KMS-11 (cell line): Measurements from ENCODE around the gene TIAL1.
"Not testable (repeated sequence)": the region's sequence is repeated elsewhere in the genome, so short reads cannot be mapped to it uniquely, and the experiment has no call there.

Experiments
- H2AFZ ChIP-seq: fragments of 200-600 bp; sonication (generic); 2 replicates; pipeline ENCODE4 v1.6.1; 2016; ENCODE audit warnings: antibody characterized with exemption, mixed run types, low read depth
- H3K27ac ChIP-seq: fragments of 200-600 bp; sonication (generic); 2 replicates; pipeline ENCODE4 v1.6.1; 2016; ENCODE audit warnings: mild to moderate bottlenecking, mixed run types
- H3K27me3 ChIP-seq: fragments of 200-600 bp; sonication (generic); 2 replicates; pipeline ENCODE4 v1.6.1; 2017; ENCODE audit warnings: mild to moderate bottlenecking, low read depth, mixed run types, moderate library complexity; ENCODE audit not compliant: insufficient read depth
- H3K36me3 ChIP-seq: fragments of 200-600 bp; sonication (generic); 2 replicates; pipeline ENCODE4 v1.6.1; 2017; ENCODE audit warnings: mild to moderate bottlenecking, mixed run types; ENCODE audit not compliant: insufficient read depth
- H3K4me1 ChIP-seq: fragments of 200-600 bp; sonication (generic); 2 replicates; pipeline ENCODE4 v1.6.1; 2016; ENCODE audit warnings: mild to moderate bottlenecking, low read depth, mixed run types; ENCODE audit not compliant: poor library complexity, severe bottlenecking
- H3K4me2 ChIP-seq: fragments of 200-600 bp; sonication (generic); 2 replicates; pipeline ENCODE4 v1.7.0; 2016; ENCODE audit warnings: mild to moderate bottlenecking, mixed run types
- H3K4me3 ChIP-seq: fragments of 200-600 bp; sonication (generic); IDR thresholded peaks from 2 replicates; pipeline ENCODE4 v1.6.1; 2017; ENCODE audit warnings: low read depth, low read length, mixed read lengths; ENCODE audit not compliant: insufficient read depth
- H3K79me2 ChIP-seq: fragments of 200-600 bp; sonication (generic); 2 replicates; pipeline ENCODE4 v1.6.1; 2016; ENCODE audit warnings: low read depth, mixed run types; ENCODE audit not compliant: insufficient read depth
- H3K9ac ChIP-seq: fragments of 200-600 bp; sonication (generic); 2 replicates; pipeline ENCODE4 v1.6.1; 2016; ENCODE audit warnings: mild to moderate bottlenecking, mixed run types
- H4K20me1 ChIP-seq: fragments of 200-600 bp; sonication (generic); 2 replicates; pipeline ENCODE4 v1.6.1; 2016; ENCODE audit warnings: mild to moderate bottlenecking, mixed run types; ENCODE audit not compliant: insufficient read depth
- TF ChIP-seq, protein P1 (sequence below): fragments of 200-600 bp; sonication (generic); conservative IDR thresholded peaks from 2 replicates; pipeline ENCODE4 v1.6.1; 2017; ENCODE audit warnings: low read depth, mild to moderate bottlenecking, antibody characterized with exemption, low read length, moderate library complexity, mixed read lengths

TIAL1 gene

DNA sequence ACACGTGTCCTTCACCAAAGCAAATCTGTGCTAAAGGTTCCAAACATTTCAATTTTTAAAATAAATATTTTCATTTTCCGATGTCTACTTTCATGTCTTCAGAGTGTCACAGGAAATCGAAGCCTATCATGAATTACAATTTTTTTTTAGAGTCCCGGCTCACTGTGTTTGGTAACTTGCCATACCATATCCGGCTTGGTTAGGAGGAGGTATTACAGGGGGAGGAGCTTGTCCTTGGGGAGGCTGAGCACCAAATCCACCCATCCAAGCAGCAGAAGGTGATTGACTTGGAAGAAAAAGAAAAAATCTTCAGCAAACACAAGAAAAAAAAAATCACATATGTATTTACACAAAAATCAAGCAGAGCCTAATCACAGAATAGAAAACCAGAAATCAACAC lies 21.3 kb downstream of the TIAL1 start:
- H2AFZ ChIP-seq: no peak overlapping the region
- H3K27me3 ChIP-seq: no peaks in the 10 kb centered on the region
- no peaks in the 10 kb centered on the region for H3K4me1 ChIP-seq
- H3K4me2 ChIP-seq: no peak overlapping the region
- H3K27ac ChIP-seq: no peak overlapping the region
- no peak overlapping the region for H3K4me3 ChIP-seq
- H3K36me3 ChIP-seq: peaks cover 16% of the 10 kb centered on the region; the same call in 1 of the 2 replicates
- no peak overlapping the region for H3K9ac ChIP-seq
- H4K20me1 ChIP-seq: no peaks in the 10 kb centered on the region; the same call in 1 of the 2 replicates
- H3K79me2 ChIP-seq: no peaks in the 10 kb centered on the region; the same call in 1 of the 2 replicates
- TF ChIP-seq, protein P1, sequence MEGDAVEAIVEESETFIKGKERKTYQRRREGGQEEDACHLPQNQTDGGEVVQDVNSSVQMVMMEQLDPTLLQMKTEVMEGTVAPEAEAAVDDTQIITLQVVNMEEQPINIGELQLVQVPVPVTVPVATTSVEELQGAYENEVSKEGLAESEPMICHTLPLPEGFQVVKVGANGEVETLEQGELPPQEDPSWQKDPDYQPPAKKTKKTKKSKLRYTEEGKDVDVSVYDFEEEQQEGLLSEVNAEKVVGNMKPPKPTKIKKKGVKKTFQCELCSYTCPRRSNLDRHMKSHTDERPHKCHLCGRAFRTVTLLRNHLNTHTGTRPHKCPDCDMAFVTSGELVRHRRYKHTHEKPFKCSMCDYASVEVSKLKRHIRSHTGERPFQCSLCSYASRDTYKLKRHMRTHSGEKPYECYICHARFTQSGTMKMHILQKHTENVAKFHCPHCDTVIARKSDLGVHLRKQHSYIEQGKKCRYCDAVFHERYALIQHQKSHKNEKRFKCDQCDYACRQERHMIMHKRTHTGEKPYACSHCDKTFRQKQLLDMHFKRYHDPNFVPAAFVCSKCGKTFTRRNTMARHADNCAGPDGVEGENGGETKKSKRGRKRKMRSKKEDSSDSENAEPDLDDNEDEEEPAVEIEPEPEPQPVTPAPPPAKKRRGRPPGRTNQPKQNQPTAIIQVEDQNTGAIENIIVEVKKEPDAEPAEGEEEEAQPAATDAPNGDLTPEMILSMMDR: no peak

DNA sequence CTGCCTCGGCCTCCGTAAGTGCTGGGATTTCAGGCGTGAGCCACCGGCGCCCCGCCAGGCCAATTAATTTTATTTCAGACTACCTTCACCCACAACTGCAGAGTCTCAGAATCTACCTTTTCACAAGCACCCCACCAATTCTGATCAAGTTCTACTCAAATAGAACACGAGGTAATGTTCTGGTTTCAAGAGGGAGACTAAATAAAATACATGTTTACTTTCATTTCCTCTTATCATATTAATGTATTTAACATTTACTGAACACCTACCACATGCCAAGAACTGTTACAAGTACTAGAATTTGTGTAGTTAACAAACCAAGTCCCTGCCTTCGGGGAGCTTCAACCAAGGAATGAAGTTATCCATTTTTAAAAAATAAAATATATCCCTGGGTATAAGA lies 28.8 kb downstream of the TIAL1 start:
- no peak overlapping the region for H2AFZ ChIP-seq

DNA sequence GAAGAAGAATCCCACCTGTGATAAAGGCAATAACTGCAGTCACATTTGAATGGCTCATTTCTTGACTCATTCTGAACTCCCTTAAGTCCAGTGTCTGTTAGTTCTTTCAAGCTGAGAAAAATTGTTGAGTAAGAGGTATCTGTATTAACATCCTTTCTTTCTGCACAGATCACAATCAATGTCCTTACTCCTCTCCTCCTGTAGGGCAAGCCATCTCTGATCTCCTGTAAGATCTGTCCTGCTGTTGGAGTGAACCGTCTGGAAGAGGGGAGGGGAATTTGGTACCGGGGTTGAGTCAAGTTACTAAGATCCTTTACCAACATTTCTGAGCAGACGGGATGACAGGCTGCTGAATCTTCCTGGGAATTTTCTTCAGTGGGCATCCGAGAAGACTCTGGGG lies 34.7 kb downstream of the TIAL1 start:
- Histone ChIP-seq H3K4me3 (no peak overlapping the region), H2AFZ (no peak overlapping the region), H3K9ac (no peak overlapping the region), H3K27ac (no peak overlapping the region), H3K4me1 (no peaks in the 10 kb centered on the region), H3K36me3 (no peaks in the 10 kb centered on the region), H3K79me2 (no peaks in the 10 kb centered on the region), H3K27me3 (no peaks in the 10 kb centered on the region), H3K4me2 (no peak overlapping the region), H4K20me1 (no peaks in the 10 kb centered on the region)
- TF ChIP-seq, protein P1: no peak

More for the DNA sequence above, 28.8 kb downstream of the TIAL1 start:
- Histone ChIP-seq H4K20me1 (no peaks in the 10 kb centered on the region), H3K4me3 (no peak overlapping the region), H3K4me2 (no peak overlapping the region), H3K9ac (no peak overlapping the region), H3K27ac (no peak overlapping the region), H3K79me2 (no peaks in the 10 kb centered on the region), H3K27me3 (no peaks in the 10 kb centered on the region), H3K36me3 (no peaks in the 10 kb centered on the region), H3K4me1 (no peaks in the 10 kb centered on the region)
- TF ChIP-seq, protein P1: no peak

DNA sequence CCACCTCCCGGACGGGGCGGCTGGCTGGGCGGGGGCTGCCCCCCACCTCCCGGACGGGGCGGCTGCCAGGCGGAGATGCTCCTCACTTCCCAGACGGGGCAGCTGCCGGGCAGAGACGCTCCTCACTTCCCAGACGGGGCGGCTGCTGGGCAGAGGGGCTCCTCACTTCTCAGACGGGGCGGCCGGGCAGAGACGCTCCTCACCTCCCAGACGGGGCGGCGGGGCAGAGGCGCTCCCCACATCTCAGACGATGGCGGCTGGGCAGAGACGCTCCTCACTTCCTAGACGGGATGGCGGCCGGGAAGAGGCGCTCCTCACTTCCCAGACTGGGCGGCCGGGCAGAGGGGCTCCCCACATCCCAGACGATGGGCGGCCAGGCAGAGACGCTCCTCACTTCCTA lies 37.3 kb downstream of the TIAL1 start:
- H3K4me3 ChIP-seq, H3K9ac ChIP-seq, H3K27me3 ChIP-seq, H4K20me1 ChIP-seq, H3K36me3 ChIP-seq, H3K27ac ChIP-seq, H3K4me2 ChIP-seq, H3K4me1 ChIP-seq, H3K79me2 ChIP-seq, H2AFZ ChIP-seq: not testable (repeated sequence)

DNA sequence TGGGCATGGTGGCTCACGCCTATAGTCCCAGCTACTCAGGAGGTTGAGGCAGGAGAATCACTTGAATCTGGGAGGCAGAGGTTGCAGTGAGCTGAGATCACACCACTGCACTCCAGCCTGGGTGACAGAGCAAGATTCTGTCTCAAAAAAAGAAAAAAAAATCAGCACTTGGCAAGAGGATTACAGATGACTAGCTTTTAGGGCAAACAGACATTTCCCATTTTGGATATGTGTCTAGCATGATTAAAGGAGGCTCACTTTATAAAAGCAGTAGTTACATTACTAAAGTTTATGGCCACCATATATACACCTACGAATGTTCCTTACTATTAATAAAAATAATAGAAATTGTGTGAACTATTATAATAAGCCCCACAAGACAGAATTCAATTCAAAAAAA lies 40.7 kb downstream of the TIAL1 start:
- not testable (repeated sequence) for H3K4me2 ChIP-seq, H2AFZ ChIP-seq

More for the DNA sequence above, 40.7 kb downstream of the TIAL1 start:
- H3K9ac ChIP-seq, H3K27ac ChIP-seq, H3K27me3 ChIP-seq, H3K36me3 ChIP-seq, H3K79me2 ChIP-seq, H3K4me1 ChIP-seq, H4K20me1 ChIP-seq, H3K4me3 ChIP-seq: not testable (repeated sequence)
